Suprapubic skin (tissue), 4 donors: Measurements from ENCODE around the gene ST8SIA6.

Experiments
- EP300 ChIP-seq: sonication (generic); formaldehyde crosslinking; IDR thresholded peaks from one replicate; pipeline ENCODE4 v1.6.1; 2017; ENCODE audit warnings: antibody characterized with exemption
- POLR2A ChIP-seq, 2 donors: fragments of 450-650 bp; IDR thresholded peaks; one replicate each; pipeline ENCODE4 v1.6.1; 2017; ENCODE audit warnings: antibody characterized with exemption in 2 of 2, mild to moderate bottlenecking in 2 of 2, moderate library complexity in 2 of 2
- POLR2AphosphoS5 ChIP-seq, 3 donors: sonication (generic); formaldehyde crosslinking; IDR thresholded peaks; one replicate each; pipeline ENCODE4 v1.6.1; 2017; ENCODE audit warnings: antibody characterized with exemption in 3 of 3
- TF ChIP-seq, protein P1 (sequence below), 2 donors: fragments of 200-600 bp in 1 of 2; fragments of 450-650 bp in 1 of 2; sonication (generic) in 1 of 2; IDR thresholded peaks; one replicate each; pipeline ENCODE4 v1.5.1; 2016 to 2019; ENCODE audit warnings: antibody characterized with exemption in 2 of 2, mild to moderate bottlenecking in 1 of 2, moderate library complexity in 1 of 2

DNA sequence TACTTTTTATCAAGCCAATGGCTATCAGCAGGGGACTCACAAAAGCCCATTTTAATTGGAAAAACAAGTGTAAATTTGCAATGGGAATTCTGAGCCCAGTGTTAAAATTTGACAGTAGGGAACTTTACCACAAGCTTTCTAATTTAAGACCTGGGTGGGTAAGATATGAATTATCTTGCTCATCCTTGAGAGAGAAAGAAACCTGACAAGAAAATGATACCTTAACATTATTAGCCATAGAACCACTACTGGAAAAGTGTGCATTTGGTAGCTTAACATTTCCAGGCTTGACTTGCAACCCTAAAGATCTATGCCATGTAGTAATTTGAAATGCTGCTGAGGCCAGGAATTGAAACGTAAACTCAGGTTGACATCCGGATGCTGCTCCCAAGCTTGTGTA is 2.7 kb upstream of the ST8SIA6 start:
- TF ChIP-seq, protein P1, sequence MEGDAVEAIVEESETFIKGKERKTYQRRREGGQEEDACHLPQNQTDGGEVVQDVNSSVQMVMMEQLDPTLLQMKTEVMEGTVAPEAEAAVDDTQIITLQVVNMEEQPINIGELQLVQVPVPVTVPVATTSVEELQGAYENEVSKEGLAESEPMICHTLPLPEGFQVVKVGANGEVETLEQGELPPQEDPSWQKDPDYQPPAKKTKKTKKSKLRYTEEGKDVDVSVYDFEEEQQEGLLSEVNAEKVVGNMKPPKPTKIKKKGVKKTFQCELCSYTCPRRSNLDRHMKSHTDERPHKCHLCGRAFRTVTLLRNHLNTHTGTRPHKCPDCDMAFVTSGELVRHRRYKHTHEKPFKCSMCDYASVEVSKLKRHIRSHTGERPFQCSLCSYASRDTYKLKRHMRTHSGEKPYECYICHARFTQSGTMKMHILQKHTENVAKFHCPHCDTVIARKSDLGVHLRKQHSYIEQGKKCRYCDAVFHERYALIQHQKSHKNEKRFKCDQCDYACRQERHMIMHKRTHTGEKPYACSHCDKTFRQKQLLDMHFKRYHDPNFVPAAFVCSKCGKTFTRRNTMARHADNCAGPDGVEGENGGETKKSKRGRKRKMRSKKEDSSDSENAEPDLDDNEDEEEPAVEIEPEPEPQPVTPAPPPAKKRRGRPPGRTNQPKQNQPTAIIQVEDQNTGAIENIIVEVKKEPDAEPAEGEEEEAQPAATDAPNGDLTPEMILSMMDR (IDR thresholded peaks at IDR 0.05), result no peak
- TF ChIP-seq POLR2A (IDR thresholded peaks at IDR 0.05) (no peak), POLR2AphosphoS5 (IDR thresholded peaks at IDR 0.05) (no peak), EP300 (no peak)
